Ishikawa (cell line): ENCODE results near the gene NR2F1-AS1.

Experiments
- CREB1 ChIP-seq: IDR thresholded peaks from 2 replicates; pipeline ENCODE4 v1.6.1; 2012; ENCODE audit warnings: low read depth
- EGR1 ChIP-seq: IDR thresholded peaks from 2 replicates; pipeline ENCODE4 v1.6.1; 2012
- NFIC ChIP-seq: IDR thresholded peaks from 2 replicates; pipeline ENCODE4 v1.6.1; 2012
- RAD21 ChIP-seq: IDR thresholded peaks from 2 replicates; pipeline ENCODE4 v1.6.1; 2012; ENCODE audit warnings: low read depth
- REST ChIP-seq: IDR thresholded peaks from 2 replicates; pipeline ENCODE4 v1.6.1; 2012; ENCODE audit warnings: low read depth, mild to moderate bottlenecking
- TAF1 ChIP-seq: IDR thresholded peaks from 2 replicates; pipeline ENCODE4 v1.6.1; 2012; ENCODE audit warnings: low read depth, mild to moderate bottlenecking
- USF1 ChIP-seq: IDR thresholded peaks from 2 replicates; pipeline ENCODE4 v1.6.1; 2012
- YY1 ChIP-seq: IDR thresholded peaks from 2 replicates; pipeline ENCODE4 v1.6.1; 2012; ENCODE audit warnings: low read depth

DNA sequence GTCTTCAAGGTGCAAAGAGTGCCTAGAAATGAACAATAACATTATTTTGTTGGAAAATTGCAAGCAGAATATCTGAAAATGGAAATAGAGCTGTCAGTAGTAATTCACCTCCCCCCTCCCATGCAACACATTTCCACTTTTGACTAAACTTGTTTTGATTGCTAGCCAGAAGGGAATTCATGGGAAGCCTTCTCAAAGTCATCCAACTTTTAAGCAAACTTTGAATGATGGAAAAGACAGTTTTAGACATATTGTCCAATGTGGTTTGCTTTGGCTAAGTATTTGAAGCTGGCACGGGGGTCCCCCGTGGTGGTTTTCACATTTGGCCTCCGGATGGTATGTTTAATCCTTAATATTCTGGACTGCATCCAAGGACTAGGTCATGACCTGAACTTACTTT, 9.5 kb upstream of the NR2F1-AS1 start:
- TF ChIP-seq EGR1 (no peak), RAD21 (no peak), YY1 (no peak), CREB1 (no peak), TAF1 (no peak), USF1 (no peak), REST (no peak), NFIC (no peak)
